OCI-LY7 (cell line): ENCODE measurements around the gene ABL1. TPM values are rescaled to one million over a fixed set of nuclear protein-coding genes. Genes with fewer than 3 reads are reported as not detected.
A peak's percentile ranks its signal among the peaks of the same experiment; 100 is the strongest.

ENCODE experiments used
- BruUV-seq: library from RNA; stranded (reverse); fragments of 400-500 nt; replicated peaks from 2 replicates; lab custom pipeline; 2021; lab: Mats Ljungman, UMichigan
- CTCF ChIA-PET: fragments of 300-600 bp; sonication (Branson Sonifier 250); formaldehyde crosslinking; loops from one replicate; lab custom pipeline; 2022; ENCODE audit warnings: antibody characterized with exemption; ENCODE audit not compliant: unreplicated experiment; lab: Charles Lee
- POLR2A ChIA-PET: fragments of 300-600 bp; sonication (Branson Sonifier 250); formaldehyde crosslinking; loops from one replicate; lab custom pipeline; 2022; ENCODE audit warnings: antibody characterized with exemption; lab: Charles Lee
- DNase-seq: peaks from one replicate; pipeline ENCODE4 v3.0.0-alpha.2; 2015; ENCODE audit warnings: low spot score
- H2AFZ ChIP-seq: fragments of 200-600 bp; sonication (generic), shearing (Covaris generic); 2 replicates; pipeline ENCODE4 v1.6.1; 2014; ENCODE audit warnings: mild to moderate bottlenecking, antibody characterized with exemption, low read length, moderate library complexity
- H3K27ac ChIP-seq: fragments of 200-600 bp; sonication (generic); 2 replicates; pipeline ENCODE4 v1.5.1; 2014; ENCODE audit warnings: mixed run types, low read depth, mild to moderate bottlenecking, moderate library complexity, low read length, inconsistent platforms; ENCODE audit not compliant: poor library complexity, severe bottlenecking
- H3K36me3 ChIP-seq: fragments of 200-600 bp; sonication (generic); 2 replicates; pipeline ENCODE4 v1.6.1; 2014; ENCODE audit warnings: mild to moderate bottlenecking, antibody characterized with exemption, low read length, moderate library complexity, mixed read lengths; ENCODE audit not compliant: insufficient read depth
- H3K4me1 ChIP-seq: fragments of 200-600 bp; sonication (generic); 2 replicates; pipeline ENCODE4 v1.5.1; 2014; ENCODE audit warnings: mild to moderate bottlenecking, low read length; ENCODE audit not compliant: insufficient read depth, poor library complexity, severe bottlenecking
- H3K4me2 ChIP-seq: fragments of 200-600 bp; sonication (generic); 2 replicates; pipeline ENCODE4 v1.6.1; 2014; ENCODE audit warnings: mild to moderate bottlenecking, low read length
- H3K4me3 ChIP-seq: fragments of 200-600 bp; sonication (generic); 2 replicates; pipeline ENCODE4 v1.5.1; 2014; ENCODE audit warnings: mild to moderate bottlenecking, low read depth, low read length; ENCODE audit not compliant: poor library complexity, severe bottlenecking
- H3K79me2 ChIP-seq: fragments of 200-600 bp; sonication (generic); 2 replicates; pipeline ENCODE4 v1.6.1; 2016; ENCODE audit warnings: low read depth, mild to moderate bottlenecking, low read length, moderate library complexity, mixed read lengths; ENCODE audit not compliant: insufficient read depth
- H3K9me2 ChIP-seq: fragments of 200-600 bp; sonication (generic); 2 replicates; pipeline ENCODE4 v1.6.1; 2016; ENCODE audit warnings: mild to moderate bottlenecking, low read length, mixed read lengths; ENCODE audit not compliant: insufficient read depth
- H3K9me3 ChIP-seq: fragments of 200-600 bp; sonication (generic); 2 replicates; pipeline ENCODE4 v1.6.1; 2014; ENCODE audit warnings: mild to moderate bottlenecking, mixed run types, low read length, mixed read lengths
- H4K20me1 ChIP-seq: fragments of 200-600 bp; sonication (generic); 2 replicates; pipeline ENCODE4 v1.6.1; 2014; ENCODE audit warnings: mild to moderate bottlenecking, antibody characterized with exemption, low read length, moderate library complexity, mixed read lengths; ENCODE audit not compliant: insufficient read depth
- CTCF ChIP-seq: fragments of 200-600 bp; sonication (generic); conservative IDR thresholded peaks from 2 replicates; pipeline ENCODE4 v1.5.1; 2014; ENCODE audit warnings: mild to moderate bottlenecking, antibody characterized with exemption, low read length, moderate library complexity, mixed read lengths
- EZH2phosphoT487 ChIP-seq: fragments of 200-600 bp; sonication (generic); IDR thresholded peaks from 2 replicates; pipeline ENCODE4 v1.6.1; 2018; ENCODE audit warnings: low read depth, borderline replicate concordance, mild to moderate bottlenecking, mixed run types, antibody characterized with exemption, low read length, moderate library complexity, mixed read lengths
- intact Hi-C: fragments of 100-400 bp; cut with micrococcal nuclease; formaldehyde crosslinking; loops from one replicate; pipeline ENCODE4 v1.10.0; 2022; ENCODE audit not compliant: unreplicated experiment
- total RNA-seq, 2 experiments: library from RNA; depleted of rRNA in 1 of 2; stranded (reverse); fragments of >200 nt in 1 of 2; shearing (Covaris generic) in 1 of 2; gene quantifications; 2 replicates each; pipeline ENCODE4 v1.2.3, GENCODE V29; 2014 to 2022

The ABL1 gene
- total RNA-seq, 2 experiments from 2014 or later, result 8.1 to 28.3 TPM

- intact Hi-C loops, result no loop called here
- ChIA-PET POLR2A (interaction anchor here (0.5 to 0.9 kb wide), 3 partner anchors 25 to 520 kb away, joined by 3 to 8 read pairs (median 3); no protein-coding TSS in a partner anchor), CTCF (no interaction called here)
- H3K36me3 ChIP-seq, result no peaks in the 10 kb centered on the region
- H2AFZ ChIP-seq, result no peak overlapping the region
- no peaks in the 10 kb centered on the region for H3K9me3 ChIP-seq
- TF ChIP-seq CTCF (no peak), EZH2phosphoT487 (no peak)
- H3K4me2 ChIP-seq, result peak overlapping the region; percentile 46
- no peaks in the 10 kb centered on the region for H3K9me2 ChIP-seq
- H3K27ac ChIP-seq, result peak overlapping the region; percentile 19
- H3K4me3 ChIP-seq, result no peak overlapping the region
- H3K79me2 ChIP-seq, result no peaks in the 10 kb centered on the region
- peaks cover 15% of the 10 kb centered on the region for H3K4me1 ChIP-seq
- H4K20me1 ChIP-seq, result 0 out of 2 replicates have a peak, but pooled peaks cover 11% of the 10 kb centered on the region
- no TSS peak for BruUV-seq
- peak; percentile 19 for DNase-seq
Measured at GRCh38 chr9:130806327-130806716, 28.7 kb upstream of the ABL1 start.

DNA sequence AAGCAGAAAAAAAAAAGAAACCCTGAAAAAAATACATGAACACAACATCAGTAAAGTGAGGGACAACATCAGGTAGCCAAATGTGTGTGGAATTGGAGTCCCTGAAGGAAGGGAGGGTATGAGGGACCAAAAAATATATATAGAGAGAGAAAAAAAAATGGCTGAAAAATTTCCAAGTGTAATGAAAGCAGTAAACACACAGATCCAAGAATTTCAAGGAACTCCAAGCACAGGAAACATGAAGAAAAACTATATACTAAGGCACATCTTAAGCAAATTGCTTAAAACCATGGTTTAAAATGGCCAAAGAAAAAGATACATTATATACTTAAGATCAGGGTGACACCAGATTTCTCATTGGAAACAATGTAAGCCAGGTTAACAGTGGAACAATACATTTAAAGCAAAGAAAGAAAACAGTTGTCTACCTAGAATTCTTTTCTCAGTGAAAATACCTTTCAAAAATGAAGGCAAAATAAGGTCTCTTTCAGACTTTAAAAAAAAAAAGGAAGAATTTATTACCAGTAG is 24.4 kb upstream of the ABL1 start:
- intact Hi-C loops, result no loop called here
- Histone ChIP-seq H4K20me1 (0 out of 2 replicates have a peak, but pooled peaks cover 7% of the 10 kb centered on the region), H3K9me2 (no peaks in the 10 kb centered on the region), H3K36me3 (no peaks in the 10 kb centered on the region), H3K79me2 (no peaks in the 10 kb centered on the region), H3K4me1 (peaks cover 9% of the 10 kb centered on the region), H3K4me2 (no peak overlapping the region), H3K27ac (no peak overlapping the region), H3K4me3 (no peak overlapping the region), H2AFZ (no peak overlapping the region), H3K9me3 (no peaks in the 10 kb centered on the region)
- TF ChIP-seq CTCF, result no peak
- TF ChIP-seq EZH2phosphoT487, result no peak
- ChIA-PET CTCF (no interaction called here), POLR2A (interaction anchor here (0.7 kb wide), 1 partner anchor 704 kb away, joined by 3 read pairs; no protein-coding TSS in a partner anchor)
- BruUV-seq, result no TSS peak
- DNase-seq, result no peak

GRCh38 chr9:130815242-130815808 is 19.7 kb upstream of the ABL1 start:
- Histone ChIP-seq H3K79me2 (no peaks in the 10 kb centered on the region), H3K9me3 (no peaks in the 10 kb centered on the region), H3K4me2 (no peak overlapping the region), H3K4me1 (no peaks in the 10 kb centered on the region), H2AFZ (no peak overlapping the region), H3K9me2 (no peaks in the 10 kb centered on the region), H4K20me1 (0 out of 2 replicates have a peak, but pooled peaks cover 7% of the 10 kb centered on the region), H3K27ac (no peak overlapping the region), H3K4me3 (no peak overlapping the region), H3K36me3 (no peaks in the 10 kb centered on the region)
- TF ChIP-seq EZH2phosphoT487, result no peak
- TF ChIP-seq CTCF, result no peak
- CTCF ChIA-PET, result no interaction called here
- intact Hi-C loops, result no loop called here
- no TSS peak for BruUV-seq
- POLR2A ChIA-PET, result interaction anchor here (0.5 to 0.9 kb wide), 4 partner anchors 9 to 560 kb away, joined by 3 read pairs; no protein-coding TSS in a partner anchor
- no peak for DNase-seq
